Glutamatergic neuron (in vitro differentiated cells): ENCODE measurements around the gene TRAF2. TPM values are rescaled to one million over a fixed set of nuclear protein-coding genes. Genes with fewer than 3 reads are reported as not detected.

ENCODE experiments used
- DNase-seq: peaks from one replicate; pipeline ENCODE4 v3.0.0; 2022
- H3K27ac Mint-ChIP-seq: one replicate; pipeline ENCODE4 v1.8.0; 2020; ENCODE audit warnings: mild to moderate bottlenecking, mixed read lengths, inconsistent platforms; ENCODE audit not compliant: unreplicated experiment
- H3K27me3 Mint-ChIP-seq: one replicate; pipeline ENCODE4 v1.8.0; 2020; ENCODE audit warnings: mild to moderate bottlenecking, moderate library complexity, mixed read lengths, inconsistent platforms; ENCODE audit not compliant: unreplicated experiment
- H3K36me3 Mint-ChIP-seq: one replicate; pipeline ENCODE4 v1.8.0; 2020; ENCODE audit warnings: mild to moderate bottlenecking, mixed read lengths, inconsistent platforms; ENCODE audit not compliant: unreplicated experiment
- H3K4me1 Mint-ChIP-seq: one replicate; pipeline ENCODE4 v1.8.0; 2020; ENCODE audit warnings: mild to moderate bottlenecking, low read depth, mixed read lengths, inconsistent platforms; ENCODE audit not compliant: unreplicated experiment
- H3K4me3 Mint-ChIP-seq: one replicate; pipeline ENCODE4 v1.8.0; 2020; ENCODE audit warnings: mild to moderate bottlenecking, mixed read lengths, inconsistent platforms; ENCODE audit not compliant: unreplicated experiment
- H3K9me3 Mint-ChIP-seq: one replicate; pipeline ENCODE4 v1.8.0; 2020; ENCODE audit warnings: mild to moderate bottlenecking, moderate library complexity, mixed read lengths, inconsistent platforms; ENCODE audit not compliant: unreplicated experiment
- CTCF ChIP-seq: fragments of 200-600 bp; sonication (generic); IDR thresholded peaks from one replicate; pipeline ENCODE4 v1.5.0; 2021; ENCODE audit not compliant: partially characterized antibody, unreplicated experiment
- total RNA-seq: library from RNA; stranded (reverse); fragmentation: NEBNext Ultra II Directional; extraction: Animal tissue kit (Norgen Biotek cat#: 25700); gene quantifications from one replicate; pipeline ENCODE4 v1.2.1, GENCODE V29; 2021; ENCODE audit not compliant: unreplicated experiment

The TRAF2 gene
- total RNA-seq, 1 donor from 2014 or later: 27.3 TPM

DNA sequence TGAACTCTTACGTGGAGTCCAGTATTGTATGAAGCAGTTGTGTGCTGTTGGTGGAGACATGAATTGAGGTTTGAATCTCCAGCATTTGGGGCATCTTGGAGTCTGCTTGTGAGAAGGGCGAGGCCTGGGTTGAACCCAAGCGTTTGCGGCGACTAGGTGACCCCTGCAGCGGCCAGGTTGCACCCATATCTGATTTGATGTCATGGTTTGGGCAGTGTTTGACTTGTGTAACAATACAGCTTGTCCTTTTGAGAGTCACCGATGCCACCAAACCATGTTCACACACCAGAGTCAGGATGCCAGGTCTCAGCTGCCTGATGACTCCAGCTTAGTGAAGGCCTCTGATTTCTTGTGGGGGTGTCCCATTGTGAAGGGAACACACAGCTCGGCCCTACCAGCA lies 2.1 kb downstream of the TRAF2 start:
- no peak for TF ChIP-seq CTCF
- Mint-ChIP-seq H3K4me1 (peaks cover 4% of the 10 kb centered on the region), H3K9me3 (peaks cover 6% of the 10 kb centered on the region), H3K36me3 (no peaks in the 10 kb centered on the region), H3K27ac (no peak overlapping the region), H3K4me3 (no peak overlapping the region), H3K27me3 (no peaks in the 10 kb centered on the region)
- no peak for DNase-seq

DNA sequence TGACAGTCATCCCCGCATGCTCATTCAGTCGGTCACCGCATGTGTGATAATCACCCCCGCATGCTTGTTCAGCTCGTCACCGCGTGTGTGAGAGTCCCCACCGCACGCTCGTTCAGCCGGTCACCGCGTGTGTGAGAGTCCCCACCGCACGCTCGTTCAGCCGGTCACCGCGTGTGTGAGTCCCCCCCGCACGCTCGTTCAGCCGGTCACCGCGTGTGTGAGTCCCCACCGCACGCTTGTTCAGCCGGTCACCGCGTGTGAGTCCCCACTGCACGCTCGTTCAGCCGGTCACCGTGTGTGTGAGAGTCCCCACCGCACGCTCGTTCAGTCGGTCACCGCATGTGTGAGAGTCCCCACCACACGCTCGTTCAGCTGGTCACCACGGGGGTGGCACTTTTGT lies 3.5 kb downstream of the TRAF2 start:
- H3K4me3 Mint-ChIP-seq: no peak overlapping the region
- peaks cover 7% of the 10 kb centered on the region for H3K9me3 Mint-ChIP-seq
- DNase-seq: no peak
- H3K36me3 Mint-ChIP-seq: no peaks in the 10 kb centered on the region
- H3K4me1 Mint-ChIP-seq: peaks cover 4% of the 10 kb centered on the region
- H3K27ac Mint-ChIP-seq: no peak overlapping the region
- peaks cover 3% of the 10 kb centered on the region for H3K27me3 Mint-ChIP-seq
- no peak for TF ChIP-seq CTCF

DNA sequence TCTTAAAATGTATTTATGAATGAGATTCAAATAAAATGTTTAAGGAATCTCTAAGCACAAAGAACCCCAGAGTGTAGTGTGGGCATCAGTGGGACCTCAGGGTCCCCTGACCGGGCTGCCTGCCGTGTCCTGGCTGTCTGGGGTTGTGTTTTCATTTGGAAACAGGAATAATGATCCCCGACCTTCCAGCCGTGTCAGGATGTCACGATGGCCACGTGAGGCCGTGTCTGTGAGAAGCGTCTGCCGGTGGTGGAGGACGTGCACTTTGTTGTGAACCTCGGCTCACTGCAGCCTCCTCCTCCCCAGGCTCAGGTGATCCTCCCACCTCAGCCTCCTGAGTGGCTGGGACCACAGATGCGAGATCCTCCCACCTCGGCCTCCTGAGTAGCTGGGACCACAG lies 4.3 kb downstream of the TRAF2 start:
- no peak for TF ChIP-seq CTCF
- Mint-ChIP-seq H3K4me1 (peaks cover 4% of the 10 kb centered on the region), H3K27ac (no peak overlapping the region), H3K9me3 (peaks cover 7% of the 10 kb centered on the region), H3K4me3 (no peak overlapping the region), H3K27me3 (peaks cover 3% of the 10 kb centered on the region), H3K36me3 (no peaks in the 10 kb centered on the region)
- DNase-seq: no peak

GRCh38 chr9:136896027-136896426 lies 9.7 kb downstream of the TRAF2 start:
- Mint-ChIP-seq H3K4me1 (peaks cover 3% of the 10 kb centered on the region), H3K4me3 (no peak overlapping the region), H3K27me3 (peaks cover 8% of the 10 kb centered on the region), H3K9me3 (peaks cover 8% of the 10 kb centered on the region), H3K36me3 (no peaks in the 10 kb centered on the region), H3K27ac (no peak overlapping the region)
- no peak for DNase-seq
- no peak for TF ChIP-seq CTCF

DNA sequence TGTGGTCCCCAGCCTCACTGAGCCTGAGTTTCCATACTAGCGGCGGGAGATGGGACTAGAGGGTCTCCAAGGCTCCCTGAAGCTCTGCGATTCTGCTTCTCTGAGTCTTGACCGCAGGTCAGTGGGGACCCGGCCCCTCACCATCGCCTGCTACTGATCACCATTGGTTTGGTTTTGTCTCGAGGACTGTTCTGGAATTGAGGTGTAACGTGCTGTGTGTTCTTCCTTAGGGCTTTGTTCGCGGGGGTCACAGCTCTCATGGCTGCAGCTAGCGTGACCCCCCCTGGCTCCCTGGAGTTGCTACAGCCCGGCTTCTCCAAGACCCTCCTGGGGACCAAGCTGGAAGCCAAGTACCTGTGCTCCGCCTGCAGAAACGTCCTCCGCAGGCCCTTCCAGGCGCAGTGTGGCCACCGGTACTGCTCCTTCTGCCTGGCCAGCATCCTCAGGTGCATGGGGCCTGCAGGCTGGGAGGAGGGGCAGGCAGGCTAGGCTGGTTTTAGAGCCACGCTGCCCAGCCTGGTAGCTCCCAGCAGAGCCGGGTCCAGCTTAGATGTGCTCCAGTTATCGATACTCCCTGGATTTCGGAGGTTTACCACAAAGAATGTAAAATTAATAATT lies 12.3 kb downstream of the TRAF2 start:
- no peak overlapping the region for H3K4me3 Mint-ChIP-seq
- no peak for DNase-seq
- H3K4me1 Mint-ChIP-seq: peaks cover 19% of the 10 kb centered on the region
- no peaks in the 10 kb centered on the region for H3K36me3 Mint-ChIP-seq
- TF ChIP-seq CTCF: no peak
- H3K27me3 Mint-ChIP-seq: peaks cover 11% of the 10 kb centered on the region
- peaks cover 9% of the 10 kb centered on the region for H3K9me3 Mint-ChIP-seq
- no peak overlapping the region for H3K27ac Mint-ChIP-seq
